GM18868 (cell line): ENCODE results near the gene KCNN4.
A peak's percentile ranks its signal among the peaks of the same experiment; 100 is the strongest.
"Not testable (repeated sequence)": the region's sequence is repeated elsewhere in the genome, so short reads cannot be mapped to it uniquely, and the experiment has no call there.

Source experiments
- ATAC-seq: cut with Tn5 transposase; IDR thresholded peaks from one replicate; pipeline ENCODE4 v1.9.1; 2021; ENCODE audit warnings: mild to moderate bottlenecking, moderate library complexity; ENCODE audit not compliant: unreplicated experiment

KCNN4 gene

GRCh38 chr19:43780706-43781525, at the start of gene KCNN4:
KCNN4 (minus strand) TSS chr19:43780973; CDS start chr19:43780861, 112 bp downstream.
- ATAC-seq = no peak

GRCh38 chr19:43826787-43827754, 46.3 kb upstream of the KCNN4 start, which contains the start of gene ZNF283:
ZNF283 (plus strand) TSS chr19:43827321; CDS start chr19:43833505, 6,184 bp downstream.
- peak; percentile 72 for ATAC-seq

- not testable (repeated sequence) for ATAC-seq
Observed at GRCh38 chr19:43824572-43824971, 43.8 kb upstream of the KCNN4 start.

DNA sequence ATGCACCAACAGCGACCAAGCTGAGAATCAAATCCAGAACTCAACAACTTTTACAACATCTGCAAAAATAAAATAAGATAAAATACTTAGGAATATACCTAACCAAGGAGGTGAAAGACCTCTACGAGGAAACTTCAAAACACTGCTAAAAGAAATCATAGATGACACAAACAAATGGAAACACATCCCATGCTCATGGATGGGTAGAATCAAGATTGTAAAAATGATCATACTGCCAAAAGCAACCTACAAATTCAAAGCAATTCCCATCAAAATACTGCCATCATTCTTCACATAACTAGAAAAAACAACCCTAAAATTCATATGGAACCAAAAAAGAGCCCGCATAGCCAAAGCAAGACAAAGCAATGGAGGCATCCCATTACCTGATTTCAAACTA, 43.1 kb upstream of the KCNN4 start:
- not testable (repeated sequence) for ATAC-seq

DNA sequence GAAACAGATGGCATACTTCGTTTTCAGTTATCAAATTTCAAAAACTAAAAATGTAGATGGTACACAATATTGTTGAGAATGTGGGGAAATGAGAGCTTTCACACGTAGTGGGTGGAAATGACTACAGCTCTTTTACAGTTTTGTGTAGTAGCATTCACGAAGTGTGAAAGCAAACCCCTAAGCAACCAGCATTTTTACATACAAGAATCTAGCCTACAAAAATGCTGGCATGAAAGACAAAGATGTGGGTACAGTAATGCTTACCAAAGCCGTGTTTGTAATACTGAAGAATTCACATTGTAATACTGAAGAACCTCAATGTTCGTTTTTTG, 40.1 kb upstream of the KCNN4 start:
- ATAC-seq = no peak

GRCh38 chr19:43820098-43820883, 39.5 kb upstream of the KCNN4 start:
- ATAC-seq = no peak

- no peak for ATAC-seq
Observed at GRCh38 chr19:43818500-43818899, 37.7 kb upstream of the KCNN4 start.

DNA sequence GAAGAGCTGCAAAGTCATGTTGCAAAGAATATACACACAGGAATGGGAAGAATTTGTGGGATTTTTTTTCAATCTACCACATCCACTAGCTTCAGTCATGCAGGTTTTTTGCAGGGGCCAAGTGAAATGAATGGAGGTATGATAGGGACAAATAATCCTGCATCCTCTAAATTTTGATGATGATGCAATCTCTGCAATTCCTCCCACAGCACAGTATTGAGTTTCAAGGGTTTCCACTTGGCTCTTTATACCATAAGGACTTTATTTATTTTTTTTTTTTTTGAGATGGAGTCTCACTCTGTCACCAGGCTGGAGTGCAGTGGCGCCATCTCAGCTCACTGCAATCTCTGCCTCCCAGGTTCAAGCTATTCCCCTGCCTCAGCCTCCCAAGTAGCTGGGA, 36.7 kb upstream of the KCNN4 start:
- ATAC-seq = not testable (repeated sequence)

DNA sequence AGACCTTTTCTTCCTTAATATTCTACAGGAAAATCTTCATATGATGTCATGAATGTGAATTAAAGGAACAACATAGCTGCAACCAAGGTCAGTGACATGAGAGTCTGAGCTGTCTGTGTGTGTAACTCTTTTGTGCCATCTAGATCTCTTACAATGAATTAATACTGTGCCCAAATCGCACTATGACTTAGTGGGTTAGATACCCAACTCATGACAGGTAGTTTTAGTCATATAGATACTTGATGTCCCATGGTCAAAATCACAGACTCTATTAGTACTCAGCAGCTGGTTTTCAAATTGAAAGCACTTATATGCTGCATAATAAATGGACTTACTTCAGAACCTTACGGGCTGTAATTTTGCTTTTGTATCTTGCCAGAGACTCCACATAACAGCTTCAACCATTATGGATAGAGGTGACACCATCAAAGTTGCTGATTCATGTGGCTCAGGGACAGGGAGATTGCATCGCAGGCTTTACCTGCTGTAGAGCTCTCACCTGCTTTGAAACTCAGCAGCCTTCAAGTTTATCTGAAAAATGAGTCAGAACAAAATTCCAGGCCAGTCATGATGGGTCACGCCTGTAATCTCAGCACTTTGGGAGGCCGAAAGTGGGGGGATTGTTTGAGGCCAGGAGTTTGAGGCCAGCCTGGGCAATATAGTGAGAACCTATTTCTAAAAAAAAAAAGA, 34.0 kb upstream of the KCNN4 start:
- no peak for ATAC-seq

DNA sequence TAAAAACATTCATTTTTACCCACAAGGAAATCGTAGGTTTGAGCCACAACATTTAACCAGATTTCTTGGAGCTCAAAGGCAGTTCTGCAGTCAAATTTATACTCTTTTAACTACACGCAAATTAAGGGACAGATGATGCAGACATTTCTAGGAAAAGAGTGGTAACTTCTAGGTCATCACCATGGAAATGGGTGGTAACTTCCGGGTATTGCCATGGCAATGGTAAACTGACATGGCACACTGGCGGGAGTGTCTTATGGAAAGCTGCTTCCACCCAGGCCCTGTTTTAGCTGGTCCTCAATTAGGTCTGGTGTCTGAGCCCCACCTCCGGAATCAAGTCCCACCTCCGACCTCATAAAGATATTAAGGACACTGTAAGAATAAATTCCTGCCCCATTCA, 31.9 kb upstream of the KCNN4 start:
- ATAC-seq = no peak

GRCh38 chr19:43812259-43812658, 31.5 kb upstream of the KCNN4 start:
- ATAC-seq = no peak

DNA sequence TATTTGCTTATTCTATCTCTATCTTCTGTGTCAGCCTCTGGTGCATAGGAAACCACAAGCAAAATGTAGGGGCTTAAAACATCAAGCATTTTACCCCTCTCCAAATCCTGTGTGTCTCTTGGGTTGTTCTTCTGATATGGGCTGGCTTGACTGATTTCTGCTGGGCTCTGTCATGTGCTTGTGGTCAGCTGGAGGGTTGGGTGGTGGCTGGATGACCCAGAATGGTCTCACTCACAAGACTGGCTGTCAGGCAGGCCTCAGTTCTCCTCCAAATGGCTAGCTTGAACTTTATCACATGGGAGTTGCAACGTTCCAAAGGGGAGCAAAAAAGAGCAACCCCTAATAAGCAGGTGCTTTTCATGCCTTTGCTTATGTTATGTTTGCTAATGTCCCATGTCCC, 31.1 kb upstream of the KCNN4 start:
- no peak for ATAC-seq

- ATAC-seq = no peak
Observed at GRCh38 chr19:43809762-43810696, 29.3 kb upstream of the KCNN4 start.

- no peak for ATAC-seq
Observed at GRCh38 chr19:43807651-43808050, 26.9 kb upstream of the KCNN4 start.

DNA sequence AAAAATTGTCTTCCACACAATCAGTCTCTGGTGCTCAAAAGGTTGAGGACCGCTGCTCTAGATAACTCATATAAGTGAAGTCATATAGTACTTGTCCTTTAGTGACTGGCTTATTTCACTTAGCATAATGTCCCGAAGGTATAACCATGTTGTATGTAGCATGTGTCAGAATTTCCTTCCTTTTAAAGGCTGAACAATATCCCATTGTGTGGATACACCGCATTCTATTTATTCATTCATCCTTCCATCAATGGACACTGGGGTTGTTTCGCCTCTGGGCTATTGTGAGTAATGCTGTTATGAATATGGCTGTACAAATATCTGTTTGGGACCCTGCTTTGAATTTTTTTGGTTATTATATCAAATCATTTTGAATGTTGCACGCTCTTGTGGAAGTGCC, 26.1 kb upstream of the KCNN4 start:
- ATAC-seq = no peak

DNA sequence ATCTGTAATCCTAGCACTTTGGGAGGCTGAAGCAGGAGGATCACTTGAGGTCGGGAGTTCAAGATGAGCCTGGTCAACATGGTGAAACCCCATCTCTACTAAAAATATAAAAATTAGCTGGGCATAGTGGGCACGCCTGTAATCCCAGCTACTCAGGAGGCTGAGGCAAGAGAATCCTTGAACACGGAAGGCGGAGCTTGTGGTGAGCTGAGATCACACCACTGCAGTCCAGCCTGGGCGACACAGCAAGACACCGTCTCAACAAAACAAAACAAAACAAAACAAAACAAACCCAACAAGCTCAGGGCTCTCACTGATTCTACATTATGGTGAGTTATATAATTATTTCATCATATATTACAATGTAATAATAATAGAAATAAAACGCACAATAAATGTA, 25.6 kb upstream of the KCNN4 start:
- not testable (repeated sequence) for ATAC-seq

DNA sequence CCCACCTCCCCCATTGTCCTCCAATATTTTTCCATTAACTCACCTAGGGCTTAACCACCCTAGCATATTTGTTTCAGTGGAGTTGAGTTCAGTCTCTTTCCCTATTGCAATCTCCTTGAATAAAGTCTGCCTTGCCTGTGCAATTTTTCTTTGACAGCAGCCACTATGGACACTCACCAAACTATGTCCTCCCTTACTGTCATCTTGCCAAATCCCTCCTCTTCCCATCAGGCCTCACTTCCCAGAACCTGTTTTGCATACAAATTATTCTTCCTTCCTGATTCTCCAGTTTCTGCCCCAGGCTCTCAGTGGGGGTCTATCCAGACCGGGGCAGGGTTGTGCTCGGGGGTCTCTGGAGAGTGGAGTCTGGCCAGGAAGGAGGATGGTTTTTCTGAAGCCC, 23.7 kb upstream of the KCNN4 start:
- no peak for ATAC-seq

DNA sequence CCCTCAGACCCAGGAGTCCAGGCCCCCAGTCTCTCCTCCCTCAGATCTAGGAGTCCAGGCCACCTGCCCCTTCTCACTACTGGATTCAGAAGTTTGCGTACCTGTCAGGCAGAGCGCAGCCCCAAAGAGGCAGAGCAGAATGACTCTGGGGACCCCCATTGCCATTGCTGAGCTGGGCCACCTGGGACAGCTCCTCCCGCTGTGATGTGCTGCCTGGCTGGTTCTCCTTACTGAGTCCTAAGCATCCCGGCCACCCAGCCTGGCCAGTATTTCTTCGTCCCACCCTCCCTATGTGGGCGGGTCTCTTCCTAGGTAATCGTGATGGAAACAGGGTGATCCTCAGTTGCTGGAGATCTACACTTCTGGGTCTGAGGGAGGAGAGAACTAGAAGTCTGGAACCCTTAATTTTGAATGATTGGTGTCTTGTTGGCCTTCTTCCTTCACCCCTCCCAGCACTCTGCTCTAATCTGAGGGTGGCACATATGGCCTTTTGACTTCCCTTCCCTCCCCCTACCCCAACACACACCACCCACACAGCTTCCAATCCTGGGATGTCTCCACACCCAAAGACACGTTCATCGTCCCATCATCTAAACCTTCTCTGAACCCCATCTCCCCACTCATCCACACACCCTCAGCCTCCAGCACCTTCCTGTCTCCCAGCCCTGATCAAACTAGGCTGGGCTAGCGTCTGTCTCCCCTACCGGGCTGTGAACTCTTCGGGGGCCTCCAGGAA, 21.6 kb upstream of the KCNN4 start, which contains the start of gene LYPD5:
LYPD5 (minus strand) TSS at position 232 of the 736 bp plus-strand sequence; CDS start at position 165, 67 bp downstream.
- no peak for ATAC-seq
